GM21737 (cell line): ENCODE results near the gene PRDM16.

Experiments
- ATAC-seq: cut with Tn5 transposase; IDR thresholded peaks from one replicate; pipeline ENCODE4 v1.9.1; 2021; ENCODE audit warnings: mild to moderate bottlenecking, moderate library complexity; ENCODE audit not compliant: unreplicated experiment

The PRDM16 gene

DNA sequence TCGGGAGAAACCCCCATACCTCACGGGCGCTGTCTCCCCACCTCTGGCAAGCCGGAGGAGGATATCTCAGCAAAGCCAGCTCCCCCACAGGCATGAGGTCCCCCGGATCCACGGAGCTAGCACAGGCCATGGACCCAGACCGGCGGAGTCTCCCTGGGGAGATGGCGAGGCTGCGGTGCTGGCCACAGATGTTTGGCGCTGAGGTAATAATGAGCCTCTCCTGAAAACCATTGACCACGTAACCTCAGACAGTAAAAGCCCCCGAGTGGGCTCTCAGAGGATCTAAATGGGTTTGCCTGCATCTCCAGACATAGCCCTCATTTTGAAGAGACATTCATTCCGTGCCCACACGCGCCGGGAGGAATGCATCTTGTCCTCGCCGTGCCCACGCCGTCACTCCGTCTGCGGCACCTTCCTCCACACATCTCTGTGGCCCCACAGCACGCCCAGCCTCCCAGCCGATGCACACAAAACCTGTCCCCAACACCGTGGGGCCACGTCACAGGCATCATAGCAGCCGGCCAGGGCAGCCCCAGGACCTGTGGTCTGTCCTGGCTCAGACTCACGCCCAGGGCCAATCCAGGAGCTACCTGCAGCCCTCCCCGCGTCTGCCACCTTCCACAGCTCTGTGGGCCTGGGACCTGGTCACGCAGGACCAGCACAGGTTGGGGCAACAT is 150.9 kb downstream of the PRDM16 start:
- no peak for ATAC-seq

GRCh38 chr1:3221112-3222041 is 152.4 kb downstream of the PRDM16 start:
- ATAC-seq: no peak

GRCh38 chr1:3222042-3222692 is 153.2 kb downstream of the PRDM16 start:
- no peak for ATAC-seq

- ATAC-seq: no peak
These were observed 156.7 kb downstream of the PRDM16 start for GRCh38 chr1:3225661-3226060.

DNA sequence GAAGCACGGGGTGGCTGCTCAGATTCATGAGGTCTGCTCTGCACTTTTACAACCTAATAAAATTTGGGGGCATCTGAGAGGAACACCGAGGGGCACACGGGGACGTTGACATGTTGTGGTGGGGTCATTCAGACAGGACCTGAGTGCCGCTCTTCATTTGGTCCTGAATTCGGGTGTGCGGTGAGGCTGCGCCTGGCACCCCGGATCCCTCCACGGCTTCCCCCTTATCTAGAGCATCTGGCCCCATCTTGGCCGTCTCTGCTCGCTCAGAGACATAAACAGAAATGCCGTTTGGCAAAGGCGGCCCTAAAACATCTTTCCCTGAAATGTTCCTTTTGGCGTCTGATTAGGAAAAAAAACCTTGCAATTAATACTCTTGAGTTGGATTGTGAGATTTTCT is 157.2 kb downstream of the PRDM16 start:
- ATAC-seq: no peak

DNA sequence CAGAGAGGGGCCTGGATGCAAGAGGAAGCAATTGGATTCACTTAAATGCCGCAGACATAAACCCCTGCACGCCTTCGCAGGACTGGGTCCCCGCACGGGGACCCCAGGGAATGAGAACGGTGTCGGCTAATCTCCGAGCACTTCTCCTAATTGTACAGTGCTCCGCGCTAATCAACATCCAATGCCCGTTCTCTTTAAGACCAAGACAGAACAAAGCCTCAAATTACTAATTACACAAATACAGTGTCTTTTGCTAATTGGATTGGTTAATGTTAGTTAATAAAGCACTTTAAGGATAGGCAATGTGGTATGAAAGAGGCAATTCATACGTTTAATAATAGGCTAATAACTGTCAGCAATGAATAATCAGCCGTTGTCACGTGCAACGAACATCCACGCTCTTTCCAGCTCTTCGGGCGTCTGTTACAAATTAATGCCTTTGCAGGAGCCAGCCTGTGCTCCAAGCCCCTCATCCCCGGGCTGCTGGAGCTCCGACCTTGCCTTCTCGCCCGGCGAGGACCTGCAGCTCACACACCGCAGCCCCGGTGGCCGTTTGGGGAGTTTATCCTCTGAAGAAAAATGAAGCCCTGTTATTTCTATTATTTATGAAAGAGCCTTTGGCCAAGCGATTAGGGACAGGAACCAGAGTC is 157.8 kb downstream of the PRDM16 start:
- no peak for ATAC-seq

GRCh38 chr1:3227351-3227704 is 158.3 kb downstream of the PRDM16 start:
- ATAC-seq: no peak

DNA sequence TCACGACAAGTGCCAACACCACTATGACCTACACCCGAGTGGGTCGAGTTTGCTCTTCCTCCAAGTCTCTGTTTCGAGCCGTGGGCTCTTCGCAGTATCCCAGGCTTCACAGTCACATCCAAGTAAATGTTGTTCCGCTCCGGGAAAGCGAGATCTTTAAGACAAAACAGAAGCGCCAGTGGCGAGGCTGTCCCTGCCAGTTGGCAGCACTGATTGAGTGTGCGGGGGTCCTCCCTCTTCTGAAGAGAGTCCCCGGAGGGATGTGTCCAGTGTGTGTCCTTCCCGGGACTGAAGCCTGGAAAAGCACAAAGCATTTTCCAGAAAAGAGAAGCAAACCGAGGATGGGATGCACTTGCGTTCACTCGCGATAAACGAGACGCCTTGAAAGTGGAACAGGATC is 158.9 kb downstream of the PRDM16 start:
- ATAC-seq: no peak

DNA sequence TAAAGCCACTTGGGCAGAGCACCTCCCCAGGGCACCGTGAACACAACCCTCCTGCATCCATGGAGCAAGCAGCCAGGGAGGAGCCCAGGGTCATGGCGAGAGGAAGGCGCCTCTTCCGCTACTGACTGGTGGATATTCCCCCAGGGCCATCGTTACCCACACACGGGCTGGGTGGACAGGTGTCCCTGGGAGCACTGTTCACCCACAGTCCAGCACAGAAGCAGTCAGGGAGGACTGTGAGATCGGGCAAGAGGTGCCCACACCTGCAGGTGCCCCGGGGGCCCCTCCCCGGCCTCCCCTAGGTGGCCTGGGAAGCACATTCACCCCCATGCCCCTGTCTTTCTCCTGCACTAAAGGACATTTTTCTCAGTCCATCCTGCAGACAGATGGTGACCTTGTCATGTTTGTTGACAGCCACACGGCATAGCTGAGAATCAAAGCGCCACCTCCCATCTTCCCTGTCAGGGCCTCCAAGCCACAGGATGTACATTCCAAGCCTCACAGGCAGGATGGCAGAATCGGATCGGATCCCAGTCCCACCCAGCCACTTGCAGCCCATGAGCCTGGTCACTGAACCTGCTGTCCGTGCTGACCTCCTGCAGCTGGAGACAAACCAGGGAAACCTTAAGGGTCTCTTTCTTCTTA is 160.2 kb downstream of the PRDM16 start:
- ATAC-seq: no peak

DNA sequence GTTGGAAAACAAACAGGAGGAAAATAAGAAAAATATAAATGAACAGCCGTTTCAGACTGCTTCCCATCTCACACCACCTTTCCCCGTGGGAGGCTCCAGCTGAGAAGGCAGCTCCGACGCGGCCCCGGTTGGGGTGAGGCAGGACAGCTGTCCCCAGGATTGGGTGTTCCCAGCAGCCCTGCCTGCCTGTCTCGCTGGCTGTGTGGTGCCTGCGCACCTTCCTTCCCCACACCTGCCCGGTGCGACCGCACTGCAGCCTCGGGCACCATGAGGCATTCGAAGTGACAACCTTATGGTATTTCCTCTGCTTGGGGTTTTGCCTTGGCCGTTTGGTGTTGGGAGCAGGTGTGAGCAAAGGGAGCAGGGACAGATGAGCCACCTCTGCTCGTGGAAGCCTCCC is 161.6 kb downstream of the PRDM16 start:
- no peak for ATAC-seq

GRCh38 chr1:3231245-3231644 is 162.2 kb downstream of the PRDM16 start:
- no peak for ATAC-seq

GRCh38 chr1:3231826-3232225 is 162.8 kb downstream of the PRDM16 start:
- ATAC-seq: no peak

DNA sequence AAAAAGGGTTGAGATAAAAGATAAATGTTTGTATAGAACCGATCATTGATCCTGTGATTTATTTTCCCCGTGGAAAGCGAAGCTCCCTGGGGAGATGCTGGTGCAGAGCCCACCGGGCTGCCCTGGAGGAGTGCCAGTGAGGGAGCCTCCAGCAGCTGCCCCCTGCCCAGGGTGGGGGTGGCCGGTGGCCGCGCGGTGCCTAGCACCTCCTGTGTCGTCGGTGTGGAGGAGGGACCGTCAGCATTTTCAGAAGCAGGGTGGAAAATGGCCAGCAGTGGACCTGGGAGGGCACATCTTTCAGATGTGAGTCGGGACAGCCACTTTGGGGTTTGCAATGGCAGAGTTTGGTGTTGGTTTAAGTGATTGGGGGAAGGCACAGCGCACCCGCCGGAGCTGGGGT is 164.0 kb downstream of the PRDM16 start:
- ATAC-seq: no peak

GRCh38 chr1:3233551-3233950 is 164.5 kb downstream of the PRDM16 start:
- ATAC-seq: no peak

DNA sequence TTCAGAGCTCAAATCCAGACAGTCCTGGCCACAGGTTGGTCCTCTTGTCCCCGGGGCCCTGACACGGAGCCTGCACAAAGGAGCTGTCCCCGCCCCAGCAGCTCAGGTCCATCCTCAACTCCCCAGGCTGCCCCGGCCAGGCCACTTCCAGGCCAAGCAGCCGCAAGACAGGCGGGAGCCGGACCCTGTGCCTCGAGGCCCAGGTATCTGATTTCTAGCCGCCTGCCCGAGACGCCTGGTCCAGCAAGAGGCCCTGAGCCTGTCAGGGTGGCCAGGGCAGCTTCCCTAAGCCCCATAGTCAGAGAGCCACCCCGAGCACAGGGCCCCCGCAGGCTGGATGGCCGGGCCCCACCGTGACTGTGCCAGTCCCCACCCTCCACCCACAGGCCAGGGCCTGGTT is 165.3 kb downstream of the PRDM16 start:
- no peak for ATAC-seq

GRCh38 chr1:3234956-3235355 is 166.0 kb downstream of the PRDM16 start:
- ATAC-seq: no peak

DNA sequence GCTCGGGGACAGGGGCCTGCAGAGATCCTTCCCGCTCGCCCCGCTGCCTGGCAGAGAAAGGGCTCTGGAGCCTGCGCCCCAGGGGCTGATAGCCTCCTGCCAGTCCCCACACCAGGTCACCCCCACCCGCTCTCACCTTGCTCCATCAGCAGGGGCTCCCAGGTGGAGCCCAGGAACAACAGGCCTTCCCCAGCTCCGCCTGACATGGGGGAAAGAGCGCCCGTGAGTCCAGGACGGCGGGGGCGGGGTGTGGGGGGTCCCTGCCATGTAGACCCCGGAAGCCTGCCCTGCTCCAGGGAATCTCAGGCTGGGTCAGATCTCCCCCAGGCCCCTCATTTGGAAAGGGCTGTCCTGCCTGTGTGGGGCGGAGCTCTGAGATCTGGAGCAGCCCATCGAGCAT is 166.5 kb downstream of the PRDM16 start:
- no peak for ATAC-seq

DNA sequence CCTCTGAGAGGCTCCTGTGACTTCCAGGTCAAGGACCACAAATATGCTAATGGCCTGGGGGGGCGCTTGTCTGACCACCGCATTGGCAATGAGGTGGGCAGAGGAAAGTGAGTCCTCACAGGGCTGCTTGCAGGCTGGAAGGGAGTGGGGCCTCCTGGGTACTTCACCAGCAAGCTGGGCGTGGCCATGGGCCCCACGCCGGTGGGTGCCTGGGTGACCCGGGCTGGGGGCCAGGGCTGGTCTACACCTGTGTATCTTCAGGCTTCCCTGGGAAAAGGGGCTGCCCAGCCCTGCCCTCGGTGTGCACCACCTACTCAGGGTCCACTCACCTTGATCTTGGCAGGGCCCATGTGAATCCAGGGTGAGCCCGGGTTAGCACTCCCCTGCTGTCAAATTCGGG is 167.4 kb downstream of the PRDM16 start:
- ATAC-seq: no peak

- ATAC-seq: no peak
These were observed 168.0 kb downstream of the PRDM16 start for GRCh38 chr1:3236955-3237354.

DNA sequence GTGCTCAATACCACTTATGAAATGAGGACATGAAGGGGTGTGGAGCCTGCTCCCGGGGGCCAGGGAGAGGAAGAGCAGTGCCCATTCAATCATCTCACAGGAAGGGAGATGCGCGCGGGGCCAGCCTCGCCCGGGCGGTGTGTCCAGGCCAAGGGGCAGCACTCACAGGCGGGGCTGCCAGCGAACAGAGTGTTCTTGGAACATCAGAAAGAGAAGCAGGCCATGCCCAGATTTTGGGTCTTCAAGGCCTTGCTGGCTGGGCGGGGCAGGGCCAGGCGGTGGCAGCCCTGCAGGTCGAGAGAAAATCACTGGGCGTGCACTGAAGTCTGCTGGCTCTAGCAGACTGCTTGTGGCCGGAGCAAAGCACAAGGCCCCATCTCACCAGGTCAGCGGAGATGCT is 168.6 kb downstream of the PRDM16 start:
- ATAC-seq: no peak
